ENCODE measurements around the gene TLE6.

DNA sequence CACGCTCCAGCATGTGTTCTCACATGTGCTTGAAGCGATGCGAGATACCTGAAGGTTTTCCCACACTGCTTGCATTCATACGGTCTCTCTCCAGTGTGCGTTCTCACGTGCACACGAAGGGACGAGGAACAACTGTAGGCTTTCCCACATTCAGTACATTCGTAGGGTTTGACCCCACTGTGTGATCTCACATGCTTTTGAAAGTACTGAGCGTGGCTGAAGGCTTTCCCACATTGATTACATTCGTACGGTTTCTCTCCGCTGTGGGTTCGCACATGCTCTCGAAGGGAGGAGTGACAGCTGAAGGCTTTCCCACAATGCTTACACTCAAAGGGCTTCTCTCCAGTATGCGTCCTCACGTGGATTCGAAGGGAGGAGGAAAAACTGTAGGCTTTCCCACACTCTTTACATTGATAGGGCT is 43.9 kb upstream of the TLE6 start:
- TF ChIP-seq, protein P1, sequence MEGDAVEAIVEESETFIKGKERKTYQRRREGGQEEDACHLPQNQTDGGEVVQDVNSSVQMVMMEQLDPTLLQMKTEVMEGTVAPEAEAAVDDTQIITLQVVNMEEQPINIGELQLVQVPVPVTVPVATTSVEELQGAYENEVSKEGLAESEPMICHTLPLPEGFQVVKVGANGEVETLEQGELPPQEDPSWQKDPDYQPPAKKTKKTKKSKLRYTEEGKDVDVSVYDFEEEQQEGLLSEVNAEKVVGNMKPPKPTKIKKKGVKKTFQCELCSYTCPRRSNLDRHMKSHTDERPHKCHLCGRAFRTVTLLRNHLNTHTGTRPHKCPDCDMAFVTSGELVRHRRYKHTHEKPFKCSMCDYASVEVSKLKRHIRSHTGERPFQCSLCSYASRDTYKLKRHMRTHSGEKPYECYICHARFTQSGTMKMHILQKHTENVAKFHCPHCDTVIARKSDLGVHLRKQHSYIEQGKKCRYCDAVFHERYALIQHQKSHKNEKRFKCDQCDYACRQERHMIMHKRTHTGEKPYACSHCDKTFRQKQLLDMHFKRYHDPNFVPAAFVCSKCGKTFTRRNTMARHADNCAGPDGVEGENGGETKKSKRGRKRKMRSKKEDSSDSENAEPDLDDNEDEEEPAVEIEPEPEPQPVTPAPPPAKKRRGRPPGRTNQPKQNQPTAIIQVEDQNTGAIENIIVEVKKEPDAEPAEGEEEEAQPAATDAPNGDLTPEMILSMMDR (IDR thresholded peaks at IDR 0.05; ENCODE audit: poor library complexity, severe bottlenecking): no peak
- TF ChIP-seq SMC3 (conservative IDR thresholded peaks at IDR 0.05; ENCODE audit: poor library complexity) (no peak), RAD21 (conservative IDR thresholded peaks at IDR 0.05) (no peak), MXI1 (conservative IDR thresholded peaks at IDR 0.05; ENCODE audit: poor library complexity, severe bottlenecking) (no peak), POLR2AphosphoS5 (IDR thresholded peaks at IDR 0.05) (no peak), TAF1 (IDR thresholded peaks at IDR 0.05; ENCODE audit: low read depth) (no peak), EZH2 (IDR thresholded peaks at IDR 0.05; ENCODE audit: borderline replicate concordance, insufficient read depth, low read length, poor library complexity, severe bottlenecking) (no peak)
- TF ChIP-seq, protein P2, sequence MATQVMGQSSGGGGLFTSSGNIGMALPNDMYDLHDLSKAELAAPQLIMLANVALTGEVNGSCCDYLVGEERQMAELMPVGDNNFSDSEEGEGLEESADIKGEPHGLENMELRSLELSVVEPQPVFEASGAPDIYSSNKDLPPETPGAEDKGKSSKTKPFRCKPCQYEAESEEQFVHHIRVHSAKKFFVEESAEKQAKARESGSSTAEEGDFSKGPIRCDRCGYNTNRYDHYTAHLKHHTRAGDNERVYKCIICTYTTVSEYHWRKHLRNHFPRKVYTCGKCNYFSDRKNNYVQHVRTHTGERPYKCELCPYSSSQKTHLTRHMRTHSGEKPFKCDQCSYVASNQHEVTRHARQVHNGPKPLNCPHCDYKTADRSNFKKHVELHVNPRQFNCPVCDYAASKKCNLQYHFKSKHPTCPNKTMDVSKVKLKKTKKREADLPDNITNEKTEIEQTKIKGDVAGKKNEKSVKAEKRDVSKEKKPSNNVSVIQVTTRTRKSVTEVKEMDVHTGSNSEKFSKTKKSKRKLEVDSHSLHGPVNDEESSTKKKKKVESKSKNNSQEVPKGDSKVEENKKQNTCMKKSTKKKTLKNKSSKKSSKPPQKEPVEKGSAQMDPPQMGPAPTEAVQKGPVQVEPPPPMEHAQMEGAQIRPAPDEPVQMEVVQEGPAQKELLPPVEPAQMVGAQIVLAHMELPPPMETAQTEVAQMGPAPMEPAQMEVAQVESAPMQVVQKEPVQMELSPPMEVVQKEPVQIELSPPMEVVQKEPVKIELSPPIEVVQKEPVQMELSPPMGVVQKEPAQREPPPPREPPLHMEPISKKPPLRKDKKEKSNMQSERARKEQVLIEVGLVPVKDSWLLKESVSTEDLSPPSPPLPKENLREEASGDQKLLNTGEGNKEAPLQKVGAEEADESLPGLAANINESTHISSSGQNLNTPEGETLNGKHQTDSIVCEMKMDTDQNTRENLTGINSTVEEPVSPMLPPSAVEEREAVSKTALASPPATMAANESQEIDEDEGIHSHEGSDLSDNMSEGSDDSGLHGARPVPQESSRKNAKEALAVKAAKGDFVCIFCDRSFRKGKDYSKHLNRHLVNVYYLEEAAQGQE (IDR thresholded peaks at IDR 0.05; ENCODE audit: borderline replicate concordance): no peak
